AG04449 (cell line): ENCODE data around the gene ERICH4.

Experiments used
- CTCF ChIA-PET: fragments of 350-600 bp; formaldehyde crosslinking; extraction: SDS; loops from one replicate; lab custom pipeline; 2021; ENCODE audit warnings: antibody characterized with exemption; lab: Yijun Ruan, JAX
- POLR2A ChIA-PET: fragments of 400-600, 350-600 bp; formaldehyde crosslinking; extraction: SDS; loops from one replicate; lab custom pipeline; 2020; ENCODE audit warnings: antibody characterized with exemption, inconsistent platforms; lab: Yijun Ruan, JAX
- DNase-seq: peaks from one replicate; pipeline ENCODE4 v3.0.0-alpha.2; 2010; ENCODE audit warnings: low read depth, low spot score
- H3K4me3 ChIP-seq: 2 replicates; pipeline ENCODE4 v1.5.1; 2011; ENCODE audit warnings: low read depth, mild to moderate bottlenecking, control low read depth, low read length
- TF ChIP-seq, protein P1 (sequence below): IDR thresholded peaks from one replicate; pipeline ENCODE4 v1.5.1; 2011; ENCODE audit warnings: mild to moderate bottlenecking, moderate library complexity, low read length, control low read depth, inconsistent platforms; ENCODE audit not compliant: insufficient read depth; ENCODE audit errors: missing control alignments

The ERICH4 gene

DNA sequence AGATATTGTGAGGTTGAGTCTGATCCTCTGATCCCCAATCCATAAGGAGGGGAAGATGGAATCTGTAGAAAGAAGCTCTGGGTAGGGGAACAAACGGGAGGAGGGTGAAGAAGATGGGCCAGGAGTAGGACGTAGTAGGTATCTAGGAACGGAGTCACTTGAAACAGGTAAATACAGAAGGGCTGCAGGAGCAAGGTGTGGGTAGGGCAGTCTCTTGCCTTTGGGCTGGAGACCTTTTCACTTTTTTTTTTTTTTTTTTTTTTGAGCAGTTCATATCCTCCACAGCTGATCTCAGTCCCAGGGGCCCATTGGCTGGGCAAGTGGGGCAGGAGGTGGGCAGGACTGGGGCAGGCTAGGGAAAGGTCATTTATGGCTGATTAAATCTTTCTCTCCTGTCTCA lies 43.9 kb upstream of the ERICH4 start:
- POLR2A ChIA-PET, result no interaction called here
- DNase-seq, result no peak
- CTCF ChIA-PET, result interaction anchor here (1.0 to 1.5 kb wide), 2 partner anchors 32 to 77 kb away, joined by 3 to 4 read pairs; no protein-coding TSS in a partner anchor
- H3K4me3 ChIP-seq, result peak overlapping the region; percentile 92
- TF ChIP-seq, protein P1, sequence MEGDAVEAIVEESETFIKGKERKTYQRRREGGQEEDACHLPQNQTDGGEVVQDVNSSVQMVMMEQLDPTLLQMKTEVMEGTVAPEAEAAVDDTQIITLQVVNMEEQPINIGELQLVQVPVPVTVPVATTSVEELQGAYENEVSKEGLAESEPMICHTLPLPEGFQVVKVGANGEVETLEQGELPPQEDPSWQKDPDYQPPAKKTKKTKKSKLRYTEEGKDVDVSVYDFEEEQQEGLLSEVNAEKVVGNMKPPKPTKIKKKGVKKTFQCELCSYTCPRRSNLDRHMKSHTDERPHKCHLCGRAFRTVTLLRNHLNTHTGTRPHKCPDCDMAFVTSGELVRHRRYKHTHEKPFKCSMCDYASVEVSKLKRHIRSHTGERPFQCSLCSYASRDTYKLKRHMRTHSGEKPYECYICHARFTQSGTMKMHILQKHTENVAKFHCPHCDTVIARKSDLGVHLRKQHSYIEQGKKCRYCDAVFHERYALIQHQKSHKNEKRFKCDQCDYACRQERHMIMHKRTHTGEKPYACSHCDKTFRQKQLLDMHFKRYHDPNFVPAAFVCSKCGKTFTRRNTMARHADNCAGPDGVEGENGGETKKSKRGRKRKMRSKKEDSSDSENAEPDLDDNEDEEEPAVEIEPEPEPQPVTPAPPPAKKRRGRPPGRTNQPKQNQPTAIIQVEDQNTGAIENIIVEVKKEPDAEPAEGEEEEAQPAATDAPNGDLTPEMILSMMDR, result no peak

DNA sequence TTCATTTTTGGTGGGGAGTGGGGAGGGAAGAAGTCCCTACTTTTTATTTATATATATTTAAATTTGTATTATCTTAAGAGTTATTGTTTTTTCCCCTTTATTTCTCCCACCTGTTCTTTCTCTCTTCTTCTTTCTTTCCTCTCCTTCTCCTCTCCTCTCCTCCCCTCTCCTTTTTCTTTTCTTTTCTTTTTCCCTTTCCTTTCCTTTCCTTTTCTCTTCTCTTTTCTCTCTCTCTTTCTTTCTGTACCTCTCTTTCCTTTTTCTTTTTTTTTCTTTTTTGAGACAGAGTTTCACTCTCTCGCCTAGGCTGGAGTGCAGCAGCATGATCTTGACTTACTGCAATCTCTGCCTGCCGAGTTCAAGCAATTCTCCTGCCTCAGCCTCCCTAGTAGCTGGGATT lies 43.4 kb upstream of the ERICH4 start:
- ChIA-PET POLR2A (no interaction called here), CTCF (interaction anchor here (1.0 kb wide), 1 partner anchor 32 kb away, joined by 4 read pairs; no protein-coding TSS in a partner anchor)
- no peak for DNase-seq

DNA sequence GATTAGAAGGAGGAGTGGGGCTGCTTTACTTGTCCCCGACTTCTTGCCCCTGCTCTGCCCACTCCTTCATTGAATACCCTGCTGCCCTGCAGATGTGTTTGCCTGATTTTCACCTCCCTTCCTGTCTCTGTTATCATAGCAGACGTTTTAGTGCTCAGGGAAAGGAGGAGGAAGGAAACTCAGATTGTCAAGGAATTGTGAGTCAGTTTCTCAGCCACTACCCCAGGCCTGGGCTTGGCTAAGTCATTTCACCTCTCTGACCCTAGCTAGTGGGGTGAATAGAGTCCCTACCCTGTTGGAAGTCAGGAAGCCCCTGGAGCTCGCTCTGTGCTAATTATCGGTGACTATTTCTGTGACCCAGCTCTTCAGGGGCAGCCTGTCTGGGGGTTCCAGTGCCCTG lies 41.5 kb upstream of the ERICH4 start:
- CTCF ChIA-PET, result interaction anchor here (1.0 to 1.2 kb wide), 2 partner anchors 48 to 93 kb away, joined by 3 to 4 read pairs; no protein-coding TSS in a partner anchor
- POLR2A ChIA-PET, result no interaction called here
- TF ChIP-seq, protein P1, result no peak
- DNase-seq, result no peak
- H3K4me3 ChIP-seq, result no peak overlapping the region

More for the DNA sequence above, 43.4 kb upstream of the ERICH4 start:
- H3K4me3 ChIP-seq, result no peak overlapping the region
- TF ChIP-seq, protein P1, result no peak

DNA sequence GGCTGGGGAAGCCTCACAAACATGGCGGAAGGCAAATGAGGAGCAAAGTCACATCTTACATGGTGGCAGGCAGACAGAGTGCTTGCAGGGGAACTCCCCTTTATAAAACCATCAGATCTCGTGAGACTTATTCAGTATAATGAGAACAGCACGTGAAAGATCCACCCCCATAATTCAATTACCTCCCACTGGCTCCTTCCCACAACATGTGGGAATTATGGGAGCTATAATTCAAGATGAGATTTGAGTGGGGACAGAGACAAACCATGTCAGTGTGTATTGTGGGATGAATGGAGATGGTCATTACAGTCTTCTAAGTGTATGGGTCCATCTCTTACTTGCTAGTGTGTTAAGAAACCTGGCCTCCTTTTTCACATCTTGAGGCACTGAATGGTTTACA lies 40.9 kb upstream of the ERICH4 start:
- TF ChIP-seq, protein P1, result no peak
- DNase-seq, result no peak
- ChIA-PET POLR2A (no interaction called here), CTCF (interaction anchor here (1.0 to 1.2 kb wide), 2 partner anchors 48 to 94 kb away, joined by 3 to 4 read pairs; no protein-coding TSS in a partner anchor)
- no peak overlapping the region for H3K4me3 ChIP-seq

DNA sequence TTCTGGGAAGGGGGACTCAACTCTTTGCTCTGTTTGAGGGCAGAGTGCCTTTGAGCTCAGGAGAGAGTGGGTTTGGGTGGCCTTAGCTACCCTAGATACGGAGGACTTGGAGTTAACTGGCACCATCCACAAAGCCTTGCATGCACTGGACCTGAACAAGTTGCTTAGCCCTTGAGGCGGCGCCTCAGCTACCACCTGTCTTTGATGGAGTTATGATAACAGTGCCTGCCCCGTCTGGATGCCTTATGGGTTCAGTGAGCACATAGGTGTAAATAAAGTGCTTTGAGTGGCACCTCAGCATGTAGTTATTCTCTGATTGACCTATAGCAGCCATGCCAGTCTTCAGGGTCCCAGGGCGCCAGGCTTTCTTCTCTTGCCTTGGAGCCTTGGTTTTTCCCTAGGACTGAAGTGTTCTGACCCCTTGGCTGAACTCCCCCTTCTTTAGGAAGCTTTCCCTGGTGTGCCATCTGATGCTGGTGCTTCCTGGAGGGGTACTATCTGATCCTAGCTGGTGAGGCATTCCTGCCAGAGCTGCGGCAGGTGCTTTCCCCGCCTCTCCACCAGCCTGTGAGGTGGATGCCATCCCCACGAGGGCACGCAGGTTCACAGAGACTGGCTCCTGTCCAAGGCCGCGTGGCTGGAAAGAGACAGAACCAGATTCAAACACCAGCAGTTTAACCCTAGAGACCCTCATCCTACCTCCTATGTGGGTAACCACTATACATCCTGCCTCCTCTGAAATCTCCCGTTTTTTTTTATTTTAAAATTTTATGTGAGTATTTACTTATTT lies 39.6 kb upstream of the ERICH4 start:
- no peak for DNase-seq
- ChIA-PET CTCF (no interaction called here), POLR2A (no interaction called here)
- no peak overlapping the region for H3K4me3 ChIP-seq
- TF ChIP-seq, protein P1, result no peak

DNA sequence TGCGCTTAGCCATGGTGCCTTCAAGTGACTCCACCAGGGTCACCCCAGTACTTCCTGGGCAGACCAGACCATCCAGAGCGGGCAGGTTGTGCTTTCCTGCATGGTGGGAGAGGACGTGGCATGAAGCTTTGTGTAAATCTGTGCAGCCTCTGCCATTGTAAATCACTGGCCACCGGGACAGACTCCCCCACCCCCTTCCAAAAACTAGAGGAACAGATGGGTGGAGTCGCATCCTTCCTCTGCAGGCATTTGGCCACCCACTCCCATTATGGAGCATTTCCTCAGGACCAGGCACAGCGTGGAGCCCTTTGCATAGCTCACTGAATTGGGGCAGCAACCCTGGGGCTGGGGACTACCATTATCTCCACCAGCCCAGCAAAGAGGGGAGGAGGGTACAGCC lies 37.2 kb upstream of the ERICH4 start:
- POLR2A ChIA-PET, result no interaction called here
- CTCF ChIA-PET, result no interaction called here
- no peak for DNase-seq
- TF ChIP-seq, protein P1, result no peak
- H3K4me3 ChIP-seq, result no peak overlapping the region
